ENCODE results near the gene NFYB.

Gene NFYB

DNA sequence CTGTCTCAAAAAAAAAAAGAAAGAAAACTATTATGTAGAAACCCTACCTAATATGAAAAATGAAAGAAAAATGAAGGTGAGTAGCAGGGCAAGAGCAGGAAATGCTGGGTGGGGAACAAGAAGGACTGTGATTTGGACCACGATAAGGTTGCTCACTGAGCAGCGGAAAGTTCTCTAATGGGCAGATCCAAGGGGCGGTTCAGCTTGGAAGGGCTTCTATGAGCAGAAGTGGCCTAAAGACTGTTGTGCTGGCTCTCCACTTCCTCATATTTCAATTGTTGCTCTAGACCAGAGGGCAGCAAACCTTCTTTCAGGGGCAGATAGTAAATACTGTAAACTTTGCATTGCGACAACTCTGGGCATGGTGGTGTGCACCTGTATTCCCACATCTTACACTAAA, 16.3 kb upstream of the NFYB start:
- Mint-ChIP-seq H3K27ac (no peak overlapping the region), H3K27me3 (ENCODE audit: low read depth, poor library complexity) (peaks cover 6% of the 10 kb centered on the region), H3K4me1 (peaks cover 4% of the 10 kb centered on the region), H3K36me3 (ENCODE audit: low read depth) (no peaks in the 10 kb centered on the region), H3K4me3 (no peak overlapping the region), H3K9me3 (no peaks in the 10 kb centered on the region)
- TF ChIP-seq, protein P1, sequence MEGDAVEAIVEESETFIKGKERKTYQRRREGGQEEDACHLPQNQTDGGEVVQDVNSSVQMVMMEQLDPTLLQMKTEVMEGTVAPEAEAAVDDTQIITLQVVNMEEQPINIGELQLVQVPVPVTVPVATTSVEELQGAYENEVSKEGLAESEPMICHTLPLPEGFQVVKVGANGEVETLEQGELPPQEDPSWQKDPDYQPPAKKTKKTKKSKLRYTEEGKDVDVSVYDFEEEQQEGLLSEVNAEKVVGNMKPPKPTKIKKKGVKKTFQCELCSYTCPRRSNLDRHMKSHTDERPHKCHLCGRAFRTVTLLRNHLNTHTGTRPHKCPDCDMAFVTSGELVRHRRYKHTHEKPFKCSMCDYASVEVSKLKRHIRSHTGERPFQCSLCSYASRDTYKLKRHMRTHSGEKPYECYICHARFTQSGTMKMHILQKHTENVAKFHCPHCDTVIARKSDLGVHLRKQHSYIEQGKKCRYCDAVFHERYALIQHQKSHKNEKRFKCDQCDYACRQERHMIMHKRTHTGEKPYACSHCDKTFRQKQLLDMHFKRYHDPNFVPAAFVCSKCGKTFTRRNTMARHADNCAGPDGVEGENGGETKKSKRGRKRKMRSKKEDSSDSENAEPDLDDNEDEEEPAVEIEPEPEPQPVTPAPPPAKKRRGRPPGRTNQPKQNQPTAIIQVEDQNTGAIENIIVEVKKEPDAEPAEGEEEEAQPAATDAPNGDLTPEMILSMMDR (IDR thresholded peaks at IDR 0.05), result no peak
- DNase-seq, result no peak

DNA sequence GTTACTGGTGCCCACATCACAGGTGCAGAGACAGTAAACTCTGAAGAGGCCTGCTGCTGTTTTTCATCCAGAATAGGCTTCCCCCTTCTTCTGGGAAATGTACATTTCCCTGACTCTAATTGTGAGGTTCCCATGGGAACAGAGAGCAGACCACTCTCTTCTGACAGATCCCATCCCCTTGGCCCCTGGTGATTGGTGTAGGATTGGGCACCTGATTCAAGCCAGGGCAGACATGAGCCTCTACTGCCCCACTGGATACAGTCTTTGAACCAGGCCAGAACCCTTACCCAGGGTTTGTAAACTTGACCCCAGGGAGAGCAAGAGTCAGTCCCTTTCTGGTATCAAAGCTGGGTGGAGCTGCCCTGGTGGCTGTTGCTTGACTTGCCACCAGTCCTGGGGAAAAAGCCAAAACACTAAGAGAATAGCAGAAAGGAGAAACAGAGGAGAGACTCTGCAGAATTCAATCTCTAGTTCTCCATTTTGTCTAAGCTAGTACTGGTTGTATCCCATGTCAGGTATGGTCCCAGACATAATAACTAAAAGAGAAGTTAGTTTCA, 14.8 kb upstream of the NFYB start:
- no peaks in the 10 kb centered on the region for H3K9me3 Mint-ChIP-seq
- no peak for DNase-seq
- TF ChIP-seq, protein P1 (IDR thresholded peaks at IDR 0.05), result no peak
- H3K4me1 Mint-ChIP-seq, result peaks cover 4% of the 10 kb centered on the region
- H3K27me3 Mint-ChIP-seq (ENCODE audit: low read depth, poor library complexity), result peaks cover 9% of the 10 kb centered on the region
- H3K36me3 Mint-ChIP-seq (ENCODE audit: low read depth), result no peaks in the 10 kb centered on the region
- no peak overlapping the region for H3K4me3 Mint-ChIP-seq
- no peak overlapping the region for H3K27ac Mint-ChIP-seq

DNA sequence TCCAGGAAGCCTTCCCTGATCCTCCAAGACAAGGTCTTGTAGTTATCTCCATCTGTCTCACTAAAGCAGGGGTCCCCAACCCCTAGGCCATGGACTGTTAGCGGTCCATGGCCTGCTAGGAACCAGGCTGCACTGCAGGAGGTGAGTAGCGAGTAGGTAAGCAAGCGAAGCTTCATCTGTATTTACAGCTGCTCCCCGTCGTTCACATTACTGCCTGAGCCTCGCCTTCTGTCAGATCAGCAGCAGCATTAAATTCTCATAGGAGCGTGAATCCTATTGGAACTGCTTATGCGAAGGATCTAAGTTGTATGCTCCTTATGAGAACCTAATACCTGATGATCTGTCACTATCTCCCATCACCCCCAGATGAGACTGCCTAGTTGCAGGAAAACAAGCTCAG, 12.4 kb upstream of the NFYB start:
- Mint-ChIP-seq H3K27ac (no peak overlapping the region), H3K36me3 (ENCODE audit: low read depth) (no peaks in the 10 kb centered on the region), H3K27me3 (ENCODE audit: low read depth, poor library complexity) (peaks cover 9% of the 10 kb centered on the region), H3K9me3 (peaks cover 5% of the 10 kb centered on the region), H3K4me1 (peaks cover 4% of the 10 kb centered on the region), H3K4me3 (no peak overlapping the region)
- DNase-seq, result no peak
- TF ChIP-seq, protein P1 (IDR thresholded peaks at IDR 0.05), result no peak

DNA sequence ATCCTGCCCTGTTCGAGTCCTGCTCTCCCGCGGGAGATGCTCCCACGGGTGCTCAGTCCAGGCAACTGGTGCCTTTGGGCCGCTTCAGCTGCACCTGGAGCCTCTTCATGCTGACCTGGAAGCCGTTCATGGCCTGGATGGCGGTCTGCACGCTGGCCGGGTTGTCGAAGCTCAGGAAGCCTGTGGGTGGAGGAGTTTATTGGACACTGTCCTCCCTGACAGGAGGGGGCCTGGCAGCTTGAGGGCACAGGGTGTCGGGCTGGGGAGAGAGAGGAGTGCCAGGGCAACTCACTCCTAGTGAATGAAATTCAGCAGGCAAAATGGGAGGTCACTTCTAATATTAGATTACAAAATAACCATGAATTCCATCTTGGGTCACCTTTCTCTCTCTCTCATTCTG, 9.3 kb upstream of the NFYB start:
- Mint-ChIP-seq H3K4me1 (peaks cover 4% of the 10 kb centered on the region), H3K27me3 (ENCODE audit: low read depth, poor library complexity) (peaks cover 9% of the 10 kb centered on the region), H3K27ac (no peak overlapping the region), H3K4me3 (no peak overlapping the region), H3K36me3 (ENCODE audit: low read depth) (no peaks in the 10 kb centered on the region), H3K9me3 (peaks cover 10% of the 10 kb centered on the region)
- no peak for DNase-seq
- TF ChIP-seq, protein P1 (IDR thresholded peaks at IDR 0.05), result no peak

DNA sequence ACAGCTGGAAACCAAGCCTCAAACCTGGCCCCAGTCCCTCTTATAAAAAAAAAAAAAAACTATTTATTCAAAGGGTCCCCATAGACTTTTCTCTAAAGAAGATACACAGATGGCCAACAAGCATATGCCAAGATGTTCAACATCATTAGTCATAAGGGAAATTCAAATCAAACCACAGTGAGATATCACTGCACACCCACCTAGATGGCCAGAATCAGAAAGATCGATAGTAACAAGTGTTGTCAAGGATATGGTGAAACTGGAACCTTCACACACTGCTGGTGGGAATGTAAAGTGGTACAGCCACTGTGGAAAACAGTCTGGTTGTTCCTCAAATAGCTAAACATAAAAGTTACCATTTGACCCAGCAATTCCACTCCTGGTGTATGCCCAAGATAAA, 5.9 kb upstream of the NFYB start:
- no peak overlapping the region for H3K27ac Mint-ChIP-seq
- H3K27me3 Mint-ChIP-seq (ENCODE audit: low read depth, poor library complexity), result peaks cover 4% of the 10 kb centered on the region
- no peak for DNase-seq
- peaks cover 10% of the 10 kb centered on the region for H3K9me3 Mint-ChIP-seq
- no peaks in the 10 kb centered on the region for H3K36me3 Mint-ChIP-seq (ENCODE audit: low read depth)
- TF ChIP-seq, protein P1 (IDR thresholded peaks at IDR 0.05), result no peak
- no peak overlapping the region for H3K4me3 Mint-ChIP-seq
- peaks cover 3% of the 10 kb centered on the region for H3K4me1 Mint-ChIP-seq

DNA sequence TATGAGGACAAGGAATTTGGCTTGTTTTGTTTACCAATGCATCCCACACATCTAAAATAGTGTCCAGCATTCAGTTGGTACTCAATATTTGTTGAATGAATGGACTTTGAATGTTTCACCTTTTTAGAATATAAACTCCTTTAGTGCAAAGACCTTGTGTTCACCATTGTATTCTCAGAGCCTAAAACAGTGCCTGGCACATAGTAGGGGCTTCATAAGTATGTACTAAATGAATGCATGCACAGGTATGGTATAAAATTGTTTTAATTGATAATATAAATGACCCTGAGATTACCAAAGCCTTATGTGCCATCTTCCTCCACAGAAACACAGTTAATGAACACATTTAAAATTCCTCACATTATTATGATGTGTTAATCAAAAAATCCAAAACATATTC, 5.0 kb upstream of the NFYB start:
- H3K36me3 Mint-ChIP-seq (ENCODE audit: low read depth), result no peaks in the 10 kb centered on the region
- TF ChIP-seq, protein P1 (IDR thresholded peaks at IDR 0.05), result no peak
- no peak overlapping the region for H3K27ac Mint-ChIP-seq
- H3K4me1 Mint-ChIP-seq, result peaks cover 7% of the 10 kb centered on the region
- DNase-seq, result no peak
- H3K4me3 Mint-ChIP-seq, result no peak overlapping the region
- peaks cover 4% of the 10 kb centered on the region for H3K27me3 Mint-ChIP-seq (ENCODE audit: low read depth, poor library complexity)
- peaks cover 10% of the 10 kb centered on the region for H3K9me3 Mint-ChIP-seq
